Fibroblast of lung (primary cell): ENCODE measurements around the gene C1QC.

ENCODE experiments used
- CTCF ChIP-seq, 2 donors: IDR thresholded peaks in 1 of 2; conservative IDR thresholded peaks in 1 of 2; 1 replicate in 1 of 2; 2 replicates in 1 of 2; pipeline ENCODE4 v1.5.1; 2011 to 2012; ENCODE audit warnings: low read length in 2 of 2, control low read depth in 1 of 2, inconsistent platforms in 1 of 2, low read depth in 1 of 2, mild to moderate bottlenecking in 1 of 2
- EZH2 ChIP-seq: IDR thresholded peaks from 2 replicates; pipeline ENCODE4 v1.5.1; 2012; ENCODE audit warnings: low read length, control low read depth, mild to moderate bottlenecking; ENCODE audit errors: missing control alignments

DNA sequence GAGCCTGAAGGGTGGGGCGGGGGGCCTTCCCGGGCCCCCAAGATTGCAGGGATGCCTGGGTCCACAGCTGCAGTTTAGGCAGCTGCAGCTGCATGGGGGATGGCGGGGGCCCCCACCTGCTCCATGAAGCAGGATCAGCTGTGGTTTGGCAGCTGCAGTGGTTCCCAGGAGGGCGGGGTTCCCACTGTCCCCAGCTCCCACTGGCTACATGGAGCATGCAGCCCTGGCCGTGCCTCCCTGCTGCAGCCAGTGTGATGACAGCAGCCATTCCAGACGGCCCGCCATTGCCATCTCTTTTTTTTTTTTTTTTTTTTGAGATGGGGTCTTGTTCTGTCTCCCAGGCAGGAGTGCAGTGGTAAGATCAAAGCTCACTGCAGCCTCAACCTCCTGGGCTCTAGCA, 8.0 kb upstream of the C1QC start:
- TF ChIP-seq CTCF (conservative IDR thresholded peaks at IDR 0.05 in 1 of 2, IDR thresholded peaks at IDR 0.05 in 1 of 2; ENCODE audit: low read depth in 1 of 2, low read length in 2 of 2) (no peak), EZH2 (no peak)
